ENCODE data around the gene TASP1.
A peak's percentile ranks its signal among the peaks of the same experiment; 100 is the strongest.

Gene TASP1

DNA sequence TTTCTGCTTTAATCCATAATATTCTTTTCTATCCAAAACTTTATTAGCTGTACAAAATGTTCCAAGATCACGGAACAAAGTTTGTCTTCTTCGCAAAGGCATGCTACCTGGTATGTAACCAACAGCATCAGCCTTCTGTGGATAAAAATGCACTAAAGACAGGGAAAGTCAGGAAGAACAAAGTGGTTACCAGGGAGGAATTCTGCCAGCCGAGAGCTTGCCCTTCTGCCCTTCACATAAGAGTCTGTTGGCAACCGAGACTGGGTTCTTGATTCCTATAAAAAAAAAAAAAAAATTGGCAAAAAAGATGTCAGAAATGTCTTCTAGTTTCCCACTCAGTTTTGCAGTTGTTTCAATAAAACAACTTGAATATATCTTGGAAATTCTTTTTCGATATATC is 58.0 kb downstream of the TASP1 start:
- no peak for DNase-seq (ENCODE audit: extremely low read depth in 1 of 2, low read depth in 1 of 2)

DNA sequence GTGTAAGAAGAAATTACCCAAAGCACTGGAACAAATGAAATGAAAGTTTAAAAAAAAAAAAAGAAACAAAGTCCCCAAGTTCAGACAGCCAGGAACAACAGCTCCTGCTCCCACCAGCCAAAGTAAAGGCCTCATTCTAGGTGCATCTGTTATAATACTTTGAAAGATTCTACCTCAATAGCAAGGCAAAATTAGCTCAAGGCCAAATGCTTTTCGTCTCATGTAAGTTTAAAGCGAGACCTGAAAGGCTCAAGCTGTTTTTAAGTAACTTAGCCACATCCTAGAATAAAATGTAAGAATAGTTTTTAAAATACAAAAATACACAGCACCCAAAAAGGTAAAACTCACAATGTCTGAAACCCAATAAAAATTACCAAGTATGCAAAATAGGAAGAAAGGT is 64.7 kb downstream of the TASP1 start:
- no peak for DNase-seq (ENCODE audit: extremely low read depth in 1 of 2, low read depth in 1 of 2)

DNA sequence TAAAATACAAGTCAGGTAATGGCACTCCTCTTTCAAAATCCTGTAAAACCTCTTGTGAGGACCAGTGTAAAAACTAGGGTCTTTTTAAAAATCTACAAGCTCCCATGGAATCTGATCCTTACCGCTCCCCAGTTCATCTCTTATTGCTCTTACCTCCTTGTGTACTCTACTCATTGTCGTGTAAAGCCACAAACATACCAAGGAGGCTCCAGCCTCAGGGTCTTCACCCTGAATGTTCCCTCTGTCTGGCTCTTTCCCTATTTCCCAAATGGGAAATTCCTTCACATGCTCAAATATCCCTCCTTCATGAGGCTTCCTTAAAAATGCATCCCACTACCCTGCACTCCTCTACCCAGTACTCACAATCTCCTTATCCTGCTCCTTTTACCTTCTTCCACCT is 67.1 kb downstream of the TASP1 start:
- no peak for DNase-seq (ENCODE audit: extremely low read depth in 1 of 2, low read depth in 1 of 2)

DNA sequence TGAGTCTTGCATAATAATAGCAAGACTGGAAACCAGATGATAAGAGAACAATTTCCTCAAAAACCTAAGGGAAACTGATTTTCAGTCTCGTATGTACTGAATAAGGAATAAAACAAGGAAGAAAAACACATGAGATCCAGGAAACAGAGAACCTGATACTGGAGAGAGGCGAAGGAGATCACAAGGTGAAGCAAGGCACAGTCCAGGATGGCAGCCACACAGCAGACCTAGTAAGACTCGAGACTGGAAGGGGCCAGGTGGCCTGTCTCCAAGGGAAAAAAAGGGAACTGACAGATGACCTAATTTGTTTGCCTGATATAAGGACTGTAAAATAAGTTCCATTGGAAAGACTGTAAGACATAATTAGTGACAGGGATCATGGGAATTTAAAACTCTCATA is 71.1 kb downstream of the TASP1 start:
- no peak for DNase-seq (ENCODE audit: extremely low read depth in 1 of 2, low read depth in 1 of 2)

DNA sequence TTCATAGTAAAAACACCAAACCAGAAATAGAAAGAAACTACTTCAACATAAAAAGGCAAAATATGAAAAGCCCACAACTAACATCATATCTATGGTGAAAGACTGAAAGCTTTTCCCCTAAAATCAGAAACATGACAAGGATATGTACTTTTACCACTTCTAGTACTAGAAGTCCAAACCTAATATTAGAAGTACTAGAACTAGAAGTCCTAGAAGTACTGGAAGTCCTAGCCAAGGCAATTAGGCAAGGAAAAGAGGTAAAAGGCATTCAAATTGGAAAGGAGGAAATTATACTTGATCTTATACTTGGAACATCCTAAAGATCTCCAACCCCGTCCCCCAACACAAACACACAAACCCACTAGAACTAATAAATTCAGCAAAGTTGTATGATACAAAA is 74.9 kb downstream of the TASP1 start:
- DNase-seq (ENCODE audit: extremely low read depth in 1 of 2, low read depth in 1 of 2): no peak

DNA sequence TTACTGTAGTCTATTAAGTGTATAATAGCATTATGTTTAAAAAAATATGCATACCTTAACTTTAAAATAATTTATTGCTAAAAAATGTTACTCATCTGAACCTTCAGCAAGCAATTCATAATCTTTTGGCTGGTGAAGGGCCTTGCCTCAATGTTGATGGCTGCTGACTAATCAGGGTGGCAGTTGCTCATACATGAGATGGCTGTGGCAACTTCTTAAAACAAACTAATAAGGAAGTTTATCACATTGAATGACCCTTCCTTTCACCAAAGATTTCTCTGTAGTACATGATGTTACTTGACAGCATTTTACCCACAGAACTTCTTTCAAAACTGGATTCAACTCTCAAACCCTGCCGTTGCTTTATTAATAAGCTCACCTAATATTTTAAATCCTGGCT is 84.0 kb downstream of the TASP1 start:
- no peak for DNase-seq (ENCODE audit: extremely low read depth in 1 of 2, low read depth in 1 of 2)

DNA sequence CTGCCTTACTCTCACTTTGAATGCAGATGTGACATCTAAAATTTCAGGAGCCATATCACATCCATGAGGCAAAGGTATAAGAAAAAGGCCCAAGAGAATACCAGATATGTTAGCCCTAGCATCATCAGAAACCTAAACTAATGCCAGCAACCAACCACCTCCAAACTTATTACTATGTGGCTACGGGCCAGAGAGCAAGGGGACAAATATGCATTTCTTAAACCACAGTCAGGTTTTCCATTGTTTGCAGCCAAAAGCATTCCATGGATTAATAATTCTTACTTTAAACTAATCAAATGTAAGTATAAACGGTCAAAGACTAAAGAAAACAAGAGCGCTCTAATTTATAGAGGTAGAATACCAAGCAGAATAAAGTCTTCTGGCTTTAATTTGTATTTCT is 84.7 kb downstream of the TASP1 start:
- DNase-seq (ENCODE audit: extremely low read depth in 1 of 2, low read depth in 1 of 2): no peak

DNA sequence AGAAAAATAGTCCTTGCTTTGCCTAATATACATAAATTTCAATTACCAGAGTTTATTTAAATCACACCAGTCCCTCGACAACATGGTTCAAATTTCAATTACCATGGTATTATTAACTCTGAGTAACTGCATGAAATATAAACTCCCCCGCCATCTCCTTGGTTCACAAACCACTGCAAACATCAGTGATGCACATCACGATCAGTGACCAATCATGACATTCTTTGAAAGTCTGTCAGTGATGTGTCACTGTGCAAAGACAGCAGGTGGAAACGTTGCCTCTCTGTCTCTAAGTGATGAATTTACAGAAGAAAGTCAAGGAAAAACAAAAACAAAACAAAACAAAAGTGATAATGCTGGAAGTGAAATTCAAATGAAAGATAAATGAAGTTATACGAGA is 86.7 kb downstream of the TASP1 start:
- no peak for DNase-seq (ENCODE audit: extremely low read depth in 1 of 2, low read depth in 1 of 2)

DNA sequence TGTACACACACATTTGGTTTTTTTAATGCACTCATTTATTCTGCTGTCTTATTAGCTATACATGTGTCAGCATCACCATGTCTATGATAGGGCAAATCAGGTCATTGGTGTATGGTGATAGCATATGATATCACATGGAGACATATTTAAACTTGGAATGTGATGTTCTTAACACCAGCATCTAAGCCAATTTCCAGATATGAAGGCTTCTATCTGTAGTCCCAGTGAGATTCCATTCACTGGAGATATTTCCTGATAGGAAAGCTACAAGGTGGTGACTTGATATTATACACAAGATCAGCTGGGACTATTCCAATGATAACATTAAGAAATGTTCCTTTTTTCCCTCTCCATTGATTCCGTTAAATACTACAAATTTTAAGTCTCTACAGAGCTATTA is 89.3 kb downstream of the TASP1 start:
- no peak for DNase-seq (ENCODE audit: extremely low read depth in 1 of 2, low read depth in 1 of 2)

DNA sequence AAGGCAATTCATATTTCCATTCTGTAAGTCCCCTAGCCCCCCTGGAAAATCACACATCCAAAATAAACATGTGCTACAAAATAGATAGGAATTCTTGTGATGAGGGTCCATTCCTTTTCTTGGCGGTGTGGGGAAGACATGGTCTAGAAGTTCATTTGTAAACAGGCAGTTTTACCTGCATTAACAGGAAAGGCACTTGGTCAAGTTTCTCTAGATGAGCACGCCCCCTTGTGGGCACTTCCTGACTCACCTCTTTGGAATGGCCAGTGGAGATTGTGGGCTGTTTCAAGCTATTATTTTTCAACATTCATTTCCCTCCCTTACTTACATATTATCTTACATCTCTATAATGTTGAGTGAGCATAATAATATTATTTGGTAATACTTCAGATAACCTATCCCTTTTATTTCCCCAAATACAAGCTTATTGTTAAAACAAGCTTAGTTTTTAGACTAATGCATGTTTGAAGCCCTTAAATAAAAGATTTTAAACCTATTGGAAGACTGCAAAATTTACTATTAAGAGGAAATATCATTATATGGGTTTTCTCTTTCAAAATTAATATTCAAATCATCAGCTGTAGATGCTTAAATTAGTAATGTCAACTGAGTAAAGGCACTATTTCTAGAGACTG is 92.1 kb downstream of the TASP1 start:
- peak; percentile 21 to 43 for DNase-seq (ENCODE audit: extremely low read depth in 1 of 2, low read depth in 1 of 2)

DNA sequence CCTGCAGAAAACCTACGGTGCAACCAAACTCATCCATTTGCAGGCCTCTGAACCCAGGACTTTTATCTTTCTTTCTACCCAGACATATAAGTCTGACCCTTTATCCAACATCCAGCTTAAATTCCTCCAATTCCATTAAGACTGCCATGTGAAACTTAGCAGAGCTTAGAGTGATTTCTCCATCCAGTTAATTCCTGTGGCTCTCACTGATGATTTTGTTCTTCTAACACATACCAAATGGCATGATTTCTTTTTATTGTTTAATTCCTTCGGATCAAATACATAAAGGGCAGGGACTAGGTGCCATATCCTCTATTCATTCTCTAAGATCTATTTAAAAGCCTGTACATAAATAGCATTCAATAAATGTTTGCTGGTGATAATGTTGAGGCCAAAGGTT is 92.9 kb downstream of the TASP1 start:
- DNase-seq (ENCODE audit: extremely low read depth in 1 of 2, low read depth in 1 of 2): no peak

DNA sequence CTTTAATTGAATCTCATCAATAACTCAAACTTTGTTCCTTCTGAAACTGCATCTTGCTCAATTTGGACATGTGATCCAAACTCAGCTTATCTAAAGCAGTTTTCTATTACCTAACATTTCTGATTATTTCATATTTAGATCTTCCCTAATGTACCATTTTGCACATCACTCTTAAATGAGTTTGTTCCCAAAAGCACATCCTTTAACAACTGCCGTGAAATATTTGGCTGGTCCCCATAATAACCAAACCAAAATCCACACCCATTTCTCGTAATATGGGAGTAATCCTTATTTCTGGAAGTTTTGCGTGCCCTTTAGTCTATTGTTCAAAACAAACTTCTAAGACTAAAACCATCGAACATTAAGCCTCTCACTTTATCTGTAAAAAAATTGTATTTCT is 94.9 kb downstream of the TASP1 start:
- no peak for DNase-seq (ENCODE audit: extremely low read depth in 1 of 2, low read depth in 1 of 2)

DNA sequence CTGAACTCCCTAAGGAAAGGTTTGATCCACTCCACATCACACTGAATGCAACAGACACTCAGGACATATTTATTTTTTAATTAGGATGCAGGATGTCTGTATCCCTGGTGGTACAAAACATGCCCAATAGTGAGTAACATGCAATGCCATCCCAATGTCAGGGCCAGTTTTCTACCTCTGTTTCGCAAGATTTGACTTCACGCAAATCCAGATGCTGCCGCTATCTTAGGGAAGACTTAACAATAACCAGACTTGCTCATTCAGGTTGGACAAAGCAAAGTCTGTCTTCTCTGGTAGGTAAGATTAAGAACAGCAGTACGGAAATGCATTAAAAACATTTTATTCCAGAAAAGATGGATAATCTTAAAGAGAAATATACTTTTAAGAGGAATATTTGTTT is 103.1 kb downstream of the TASP1 start:
- no peak for DNase-seq (ENCODE audit: extremely low read depth in 1 of 2, low read depth in 1 of 2)

DNA sequence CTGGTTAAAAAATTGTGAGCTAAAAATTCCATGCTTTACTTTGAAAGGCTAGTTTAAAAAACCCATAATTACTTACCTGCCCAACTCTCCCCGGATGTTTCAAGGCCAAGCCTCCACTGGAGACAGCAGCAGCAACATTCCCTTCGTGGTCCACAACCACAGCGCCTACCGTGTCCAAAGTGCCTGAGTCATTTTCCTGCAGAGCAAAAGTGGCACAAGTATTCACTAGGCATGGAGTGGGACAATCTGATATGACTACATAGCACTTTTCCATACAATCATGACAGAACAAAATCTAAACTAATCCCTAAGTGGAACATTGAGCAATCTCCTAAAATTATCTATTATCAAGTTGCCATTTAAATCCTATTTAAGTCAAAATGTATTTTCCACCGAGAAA is 104.8 kb downstream of the TASP1 start:
- DNase-seq (ENCODE audit: extremely low read depth in 1 of 2, low read depth in 1 of 2): no peak

DNA sequence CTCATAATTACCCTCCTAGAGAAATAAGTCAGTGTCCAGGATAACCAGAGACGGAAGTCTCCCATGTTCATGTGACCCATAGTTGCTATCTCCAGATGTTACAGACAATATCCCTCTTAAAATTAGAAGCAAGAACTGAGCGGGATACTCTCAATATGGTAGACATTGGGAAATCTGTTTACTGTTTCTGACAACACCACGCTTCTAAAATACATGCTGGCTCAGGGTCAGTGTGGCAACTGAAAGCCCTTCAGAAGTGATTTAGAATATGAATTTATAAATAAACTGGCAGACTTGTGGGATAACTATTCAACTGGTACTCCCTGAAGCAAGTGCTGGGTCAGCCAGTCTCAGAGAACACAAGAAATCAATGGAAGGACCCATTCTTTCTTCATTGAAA is 108.6 kb downstream of the TASP1 start:
- no peak for DNase-seq (ENCODE audit: extremely low read depth in 1 of 2, low read depth in 1 of 2)

DNA sequence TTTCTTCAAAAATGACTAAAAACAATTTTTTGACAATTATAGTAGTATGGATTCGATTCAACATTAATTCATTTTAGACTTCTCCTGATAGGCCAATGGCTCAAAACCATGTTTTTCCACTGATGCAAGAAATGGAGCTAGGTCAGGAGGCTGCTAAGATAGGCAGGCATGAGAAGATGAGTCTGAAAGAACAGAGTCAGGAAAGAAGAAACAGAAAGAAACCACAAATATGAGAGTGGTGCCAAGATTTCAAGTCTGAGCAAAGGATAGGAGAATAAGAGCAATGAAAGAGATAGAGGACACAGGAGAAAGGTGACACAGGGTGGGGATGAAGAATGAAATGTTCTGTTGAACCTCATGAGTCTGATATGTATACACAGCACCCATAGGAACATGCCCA is 112.2 kb downstream of the TASP1 start:
- no peak for DNase-seq (ENCODE audit: extremely low read depth in 1 of 2, low read depth in 1 of 2)

DNA sequence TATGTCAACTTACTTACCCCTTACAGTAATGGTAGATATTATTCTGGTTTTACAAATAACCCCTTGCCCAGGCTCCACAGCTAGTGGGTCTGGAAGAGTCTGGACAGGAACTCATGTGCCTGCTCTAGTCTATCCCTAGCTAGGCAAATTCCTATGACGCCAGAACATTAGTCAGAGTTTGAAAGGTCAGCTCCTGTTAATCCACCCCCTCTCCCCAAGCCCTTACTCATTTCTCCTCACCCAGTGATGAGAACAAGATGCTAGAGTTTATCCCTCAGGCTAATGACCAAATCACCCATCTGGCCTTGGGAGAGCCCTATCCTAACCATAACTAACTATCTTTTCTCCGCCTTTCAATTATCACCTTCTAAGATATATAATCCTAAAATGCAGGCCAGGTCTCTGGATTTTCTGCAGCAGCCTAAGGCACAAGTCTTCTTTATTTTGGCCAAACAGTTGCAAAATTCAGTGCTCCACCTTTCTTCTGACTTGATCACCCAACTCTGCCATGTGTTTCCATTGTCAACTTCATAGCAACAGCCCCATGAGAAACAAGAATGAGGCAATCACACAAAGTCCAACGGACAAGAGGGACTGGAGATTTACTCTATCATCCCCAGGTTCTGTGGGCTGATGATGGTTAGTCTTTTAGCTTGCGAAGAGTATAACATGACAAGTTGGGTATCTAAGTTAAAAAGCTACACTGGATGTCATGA is 113.3 kb downstream of the TASP1 start:
- no peak for DNase-seq (ENCODE audit: extremely low read depth in 1 of 2, low read depth in 1 of 2)

DNA sequence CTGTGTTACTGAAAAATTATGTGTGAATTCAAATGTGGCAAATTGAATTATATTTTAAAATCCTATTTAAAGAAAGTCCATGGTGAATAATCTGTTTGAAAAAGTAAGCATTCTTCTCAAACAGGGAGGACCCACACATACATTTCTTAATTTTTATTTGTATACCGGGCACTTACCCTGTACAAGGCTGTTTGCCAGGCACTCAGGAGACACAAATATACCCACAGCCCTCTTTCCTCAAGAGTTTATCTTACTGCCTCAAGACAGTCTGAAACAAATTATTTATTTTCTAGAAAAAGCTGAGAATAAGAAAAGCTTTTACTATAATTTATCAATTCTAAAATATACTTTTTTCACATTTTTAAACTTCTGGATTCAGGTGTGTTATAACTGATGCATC is 114.4 kb downstream of the TASP1 start:
- no peak for DNase-seq (ENCODE audit: extremely low read depth in 1 of 2, low read depth in 1 of 2)

DNA sequence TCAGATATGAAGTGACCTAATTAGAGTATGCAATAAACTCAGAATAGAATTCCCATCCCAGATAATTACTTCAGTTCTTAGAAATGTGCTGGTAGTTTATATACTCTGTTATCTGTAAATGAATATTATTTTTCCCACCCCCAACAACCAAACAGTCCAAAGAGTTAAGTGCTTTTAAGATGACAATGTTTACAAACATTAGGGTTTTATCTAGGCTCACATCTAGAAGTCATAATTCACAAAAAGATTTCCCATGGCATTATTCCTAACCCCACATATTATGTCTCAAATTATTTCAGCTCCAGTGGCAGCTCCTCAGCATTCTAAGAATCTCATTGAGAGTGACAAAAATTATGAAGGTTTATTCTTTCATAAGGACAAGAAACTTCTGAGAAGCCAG is 120.9 kb downstream of the TASP1 start:
- no peak for DNase-seq (ENCODE audit: extremely low read depth in 1 of 2, low read depth in 1 of 2)

DNA sequence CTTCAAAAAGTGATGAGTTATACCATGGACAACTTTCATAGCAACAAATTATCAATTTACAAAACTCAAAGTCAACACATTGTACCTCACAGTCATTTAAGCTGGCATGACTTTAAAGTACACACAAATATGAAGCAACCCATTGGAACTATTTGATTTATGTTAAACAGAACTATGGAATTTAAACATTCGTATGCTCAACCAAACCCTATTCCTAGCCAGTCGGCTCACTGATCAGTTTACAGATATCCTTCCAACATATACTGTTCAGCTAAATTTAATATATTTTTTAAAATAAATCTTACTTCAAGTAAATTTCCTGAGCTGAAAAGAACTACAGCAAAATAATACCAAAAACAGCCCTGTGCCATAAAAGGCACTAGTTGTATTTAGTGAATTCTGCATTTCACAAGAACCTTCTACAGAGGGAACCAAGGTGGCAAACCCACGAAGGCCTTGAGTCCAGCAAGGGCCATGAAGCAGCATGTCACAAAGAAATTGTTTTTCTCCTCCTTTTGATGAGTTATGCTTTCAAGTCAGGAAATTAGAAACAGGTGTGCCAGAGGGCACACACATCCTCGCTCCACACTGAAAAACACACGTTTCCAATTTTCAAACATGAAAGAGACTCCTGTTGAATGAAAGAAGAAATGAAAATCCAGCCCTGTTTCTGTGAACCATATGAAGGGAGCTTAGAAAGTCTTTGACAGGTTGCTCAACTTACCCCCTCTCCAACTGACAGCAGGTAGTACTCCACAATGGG is 122.8 kb downstream of the TASP1 start:
- DNase-seq (ENCODE audit: extremely low read depth in 1 of 2, low read depth in 1 of 2): no peak

DNA sequence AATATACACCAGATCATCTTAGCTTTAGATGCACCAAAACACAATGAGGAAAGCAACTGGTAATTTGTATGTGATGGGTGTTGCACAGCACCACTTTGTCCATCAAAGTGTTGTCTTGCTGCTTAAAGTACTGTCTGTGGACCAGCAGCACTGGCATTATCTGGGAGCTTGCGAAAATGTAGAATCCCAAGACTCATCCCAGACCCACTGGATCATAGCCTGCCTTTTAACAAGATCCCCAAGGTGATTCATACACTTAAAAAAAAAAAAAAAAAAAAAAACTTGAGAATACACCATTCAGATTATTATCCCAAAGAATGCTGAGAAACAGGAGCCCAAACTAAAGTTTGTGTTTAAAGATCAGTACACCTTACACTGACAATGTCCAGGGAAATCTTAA is 123.4 kb downstream of the TASP1 start:
- DNase-seq (ENCODE audit: extremely low read depth in 1 of 2, low read depth in 1 of 2): no peak

DNA sequence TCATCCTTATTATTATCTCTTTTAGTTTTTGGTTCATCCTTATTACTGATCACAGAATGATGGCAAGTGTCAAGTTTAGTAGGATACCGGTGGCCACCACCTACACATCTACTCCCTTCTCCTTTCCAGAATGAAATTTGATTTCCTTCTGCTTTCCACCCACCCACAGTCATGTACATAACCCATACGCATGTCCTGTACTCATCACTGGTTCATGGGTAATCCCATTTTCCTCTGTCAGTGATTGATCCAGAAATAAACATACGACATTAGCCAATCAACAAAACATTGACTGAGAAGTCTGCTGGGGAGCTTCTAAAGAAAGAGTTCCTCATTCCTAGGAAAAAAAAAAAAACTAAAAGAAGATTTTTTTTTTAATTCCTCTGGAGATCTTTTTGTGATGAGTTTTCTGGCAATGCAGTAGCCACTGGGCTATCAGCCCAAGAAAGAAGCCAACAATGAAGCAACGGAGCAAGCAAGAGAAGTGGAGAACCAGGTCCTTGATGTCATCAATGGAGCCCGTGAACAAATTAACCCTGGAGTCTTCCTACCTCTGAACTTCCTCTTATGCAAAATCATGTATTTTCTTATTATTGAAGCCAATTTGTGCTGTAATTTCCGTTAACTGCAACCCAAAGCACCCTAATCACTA is 127.8 kb downstream of the TASP1 start:
- no peak for DNase-seq (ENCODE audit: extremely low read depth in 1 of 2, low read depth in 1 of 2)
